Measurements from ENCODE around the gene CFAP43. TPM values are rescaled to one million over a fixed set of nuclear protein-coding genes. Genes with fewer than 3 reads are reported as not detected.

The CFAP43 gene
- total RNA-seq, 1 donor from 2014 or later, result 0.50 TPM

DNA sequence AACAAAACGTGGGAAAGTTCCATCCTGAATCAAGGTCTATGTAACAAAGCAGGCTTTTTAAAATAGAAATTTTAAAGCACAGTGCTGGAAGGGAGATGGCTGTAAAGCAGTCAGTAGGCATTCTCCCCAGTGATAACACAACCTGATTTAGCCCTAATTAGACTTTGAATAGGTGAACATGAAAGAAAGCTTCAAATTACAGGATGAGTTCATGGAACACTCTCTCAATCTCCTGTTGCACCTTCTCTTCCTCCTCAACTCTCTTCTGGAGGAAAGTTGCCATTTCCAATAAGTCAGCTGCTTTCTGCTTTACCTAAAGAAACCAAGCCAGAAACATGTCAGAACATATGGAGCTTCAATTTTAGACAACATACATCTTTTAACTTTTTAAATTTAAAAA is 90.1 kb downstream of the CFAP43 start:
- no peak for DNase-seq (ENCODE audit: low spot score)
- no peak for ATAC-seq

- ATAC-seq, result no peak
- DNase-seq (ENCODE audit: low spot score), result no peak
Measured at GRCh38 chr10:104139221-104139620, 92.9 kb downstream of the CFAP43 start.

- ATAC-seq (no peak), DNase-seq (ENCODE audit: low spot score) (no peak)
Measured at GRCh38 chr10:104138131-104138530, 94.0 kb downstream of the CFAP43 start.

- DNase-seq (ENCODE audit: low spot score), result no peak
- ATAC-seq, result no peak
Measured at GRCh38 chr10:104130041-104130440, 102.1 kb downstream of the CFAP43 start.

DNA sequence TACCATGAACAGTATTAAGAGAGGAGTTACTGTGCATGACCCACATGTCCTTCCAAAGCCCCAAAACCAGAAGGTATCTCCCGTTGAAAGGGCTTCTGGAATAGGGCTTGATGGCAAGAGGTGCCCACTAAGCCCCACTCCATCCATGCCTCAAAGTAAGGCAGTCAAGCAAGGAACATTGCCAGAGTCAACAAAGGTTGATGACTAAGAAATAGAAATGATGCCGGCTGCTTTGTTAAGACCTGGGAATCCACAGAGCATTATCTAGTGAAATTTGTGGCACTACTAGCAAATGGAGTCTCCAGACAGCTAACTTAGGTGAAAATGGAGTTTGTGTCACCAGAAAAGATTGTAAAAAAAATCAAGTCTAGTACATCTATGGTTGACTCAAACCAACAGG is 104.0 kb downstream of the CFAP43 start:
- DNase-seq (ENCODE audit: low spot score) (no peak), ATAC-seq (no peak)

DNA sequence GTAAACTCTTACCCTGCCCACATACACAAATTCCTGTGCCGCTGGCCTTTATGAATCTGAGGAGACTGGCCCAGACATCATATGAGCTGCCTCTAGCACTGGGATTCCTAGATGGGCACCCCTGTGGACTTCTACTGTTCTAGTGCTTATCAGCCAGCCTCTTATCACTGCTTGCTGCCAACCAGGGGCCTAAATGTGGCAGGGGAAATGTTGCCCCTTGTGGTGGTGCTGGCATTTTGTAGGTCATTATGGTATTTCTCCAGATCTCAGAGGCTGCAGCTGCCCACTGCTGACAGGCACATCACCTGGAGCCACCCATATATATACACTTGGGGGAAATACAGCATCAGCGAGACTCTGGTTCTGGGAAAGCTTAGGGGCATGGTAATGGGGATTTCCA is 104.8 kb downstream of the CFAP43 start:
- peak; percentile 36 for ATAC-seq
- no peak for DNase-seq (ENCODE audit: low spot score)

DNA sequence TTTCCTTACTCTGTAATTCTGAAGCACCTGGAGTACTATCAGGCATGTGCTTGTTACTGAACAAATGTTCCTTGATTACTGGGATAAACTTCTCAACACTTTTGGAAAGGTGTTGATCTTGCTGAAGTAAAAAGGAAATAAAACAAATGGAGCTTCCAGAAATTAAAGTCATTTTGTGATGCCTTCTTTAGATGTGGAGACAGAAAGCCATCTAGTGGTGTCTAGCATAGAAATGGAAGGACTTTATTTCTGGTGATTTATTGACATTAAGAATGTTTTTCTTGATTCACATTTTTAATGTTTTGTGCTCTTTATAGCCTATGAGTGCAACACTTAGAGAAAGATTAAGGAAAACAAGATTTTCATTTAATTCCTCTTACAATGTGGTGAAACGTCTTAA is 108.8 kb downstream of the CFAP43 start:
- no peak for ATAC-seq

DNA sequence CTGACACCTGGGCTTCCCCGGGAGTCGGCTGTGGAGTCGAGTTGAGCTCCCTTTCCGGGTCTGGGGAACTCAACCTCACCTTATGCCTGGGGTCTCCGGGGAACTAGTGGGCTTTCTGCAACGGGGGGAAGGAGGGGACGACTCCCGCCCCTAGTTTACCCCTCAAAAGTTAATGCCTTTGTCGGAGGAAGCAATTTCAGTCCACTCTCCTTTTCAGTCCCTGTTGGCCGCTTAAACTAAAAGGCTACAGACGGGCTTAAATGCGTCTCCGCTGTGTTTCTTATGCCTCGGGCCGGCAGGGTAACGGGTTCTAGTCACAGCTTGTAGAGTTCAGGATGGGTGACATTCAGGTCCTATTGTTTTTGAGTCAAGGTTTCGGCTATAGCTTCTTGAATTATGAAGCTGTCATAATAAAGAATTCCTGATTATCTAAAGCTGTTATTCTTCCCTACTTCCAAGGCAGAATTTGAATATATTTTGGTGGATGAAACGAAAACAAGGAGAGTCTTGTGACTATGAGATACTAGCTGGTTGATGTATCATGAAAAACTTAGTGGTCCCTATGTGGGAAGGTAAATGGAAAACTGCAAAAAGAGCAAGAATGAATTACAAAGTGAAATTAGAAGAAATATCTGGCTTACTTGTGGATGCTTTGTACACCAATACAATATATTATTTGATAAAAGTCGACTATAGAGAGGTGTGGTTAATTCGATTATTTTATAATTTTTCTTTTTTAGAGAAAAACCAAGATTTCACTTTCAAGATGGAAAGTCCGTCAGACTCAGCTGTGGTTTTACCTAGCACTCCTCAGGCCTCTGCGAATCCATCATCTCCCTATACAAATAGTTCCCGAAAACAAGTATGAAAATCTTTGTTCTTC is 109.7 kb downstream of the CFAP43 start:
- DNase-seq (ENCODE audit: low spot score), result no peak

More for the DNA sequence above, 108.8 kb downstream of the CFAP43 start:
- DNase-seq (ENCODE audit: low spot score), result no peak

GRCh38 chr10:104121485-104122224 is 110.5 kb downstream of the CFAP43 start, which contains the start of gene SFR1:
SFR1 (plus strand) TSS chr10:104122171; CDS start chr10:104122184, 13 bp downstream.
- ATAC-seq (peak; percentile 93), DNase-seq (ENCODE audit: low spot score) (peak; percentile 100)

More for the DNA sequence above, 109.7 kb downstream of the CFAP43 start:
- no peak for ATAC-seq

DNA sequence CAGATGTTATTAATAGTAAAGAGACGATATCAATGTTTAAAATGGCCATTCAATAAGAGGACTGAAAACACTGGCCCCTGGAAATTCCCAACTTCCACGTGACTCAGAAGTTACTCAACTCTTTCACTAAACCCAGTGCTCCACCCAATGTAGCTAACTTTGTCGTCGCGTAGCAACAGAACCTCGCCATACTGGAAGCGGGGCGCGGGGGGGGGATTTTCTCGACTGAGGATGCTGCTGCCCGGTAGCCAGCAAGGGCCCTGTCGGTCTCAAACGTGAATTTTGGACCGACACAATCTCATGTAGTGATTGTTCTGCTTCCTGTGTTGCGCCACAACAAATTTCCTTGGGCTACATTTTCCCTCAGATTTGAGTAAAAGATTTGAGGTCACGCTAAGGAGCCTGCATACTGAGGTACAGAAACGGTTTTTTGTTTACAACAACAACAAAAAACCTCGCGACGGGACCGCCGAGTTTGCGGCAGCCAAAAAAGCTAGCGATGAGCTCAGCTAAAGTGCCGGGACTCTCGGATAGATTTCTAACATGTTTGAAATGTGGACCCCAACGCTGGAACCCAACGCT is 111.2 kb downstream of the CFAP43 start:
- DNase-seq (ENCODE audit: low spot score), result peak; percentile 84
- peak; percentile 56 for ATAC-seq

- no peak for DNase-seq (ENCODE audit: low spot score)
- no peak for ATAC-seq
Measured at GRCh38 chr10:104120512-104120902, 111.7 kb downstream of the CFAP43 start.

- no peak for DNase-seq (ENCODE audit: low spot score)
- ATAC-seq, result no peak
Measured at GRCh38 chr10:104119996-104120395, 112.2 kb downstream of the CFAP43 start.

- no peak for ATAC-seq
Measured at GRCh38 chr10:104117839-104118323, 114.3 kb downstream of the CFAP43 start.

GRCh38 chr10:104113376-104113956 is 118.7 kb downstream of the CFAP43 start:
- ATAC-seq (no peak), DNase-seq (ENCODE audit: low spot score) (no peak)

More at GRCh38 chr10:104117839-104118323, 114.3 kb downstream of the CFAP43 start:
- no peak for DNase-seq (ENCODE audit: low spot score)

DNA sequence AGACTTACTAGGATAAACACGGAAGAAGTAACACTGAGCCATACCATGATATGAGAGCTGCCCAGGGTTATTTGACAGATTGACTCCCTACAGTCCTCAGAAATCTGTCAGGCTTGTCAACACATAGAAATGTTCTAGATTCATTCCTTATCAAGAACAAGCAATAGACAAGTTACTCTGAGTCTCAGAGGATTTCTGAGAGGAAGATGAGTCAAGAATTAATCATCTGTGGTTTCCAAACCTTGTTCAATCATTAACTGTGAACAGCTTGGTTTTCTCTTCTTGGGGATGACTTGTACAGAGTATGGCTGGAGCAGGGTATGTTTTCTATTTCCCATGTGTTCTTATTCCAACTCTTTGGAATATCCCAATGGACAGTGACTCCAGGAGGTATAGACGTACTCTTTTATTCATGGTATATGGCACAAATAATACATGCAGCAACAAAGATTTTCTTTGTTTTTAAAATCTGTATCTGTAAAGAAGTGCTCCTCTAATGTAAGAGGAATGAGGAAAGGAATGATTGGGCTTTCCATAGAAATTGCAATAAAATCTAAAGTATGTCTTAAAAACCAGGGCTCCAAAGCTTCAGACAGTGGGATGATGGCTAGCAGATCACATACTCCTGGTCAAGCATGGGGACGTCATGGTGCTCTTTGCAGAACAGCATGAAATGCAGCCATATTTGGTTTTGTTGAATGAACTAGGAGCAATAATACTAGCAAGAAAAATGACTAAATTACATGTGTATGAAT is 122.1 kb downstream of the CFAP43 start:
- DNase-seq (ENCODE audit: low spot score) (no peak), ATAC-seq (no peak)

DNA sequence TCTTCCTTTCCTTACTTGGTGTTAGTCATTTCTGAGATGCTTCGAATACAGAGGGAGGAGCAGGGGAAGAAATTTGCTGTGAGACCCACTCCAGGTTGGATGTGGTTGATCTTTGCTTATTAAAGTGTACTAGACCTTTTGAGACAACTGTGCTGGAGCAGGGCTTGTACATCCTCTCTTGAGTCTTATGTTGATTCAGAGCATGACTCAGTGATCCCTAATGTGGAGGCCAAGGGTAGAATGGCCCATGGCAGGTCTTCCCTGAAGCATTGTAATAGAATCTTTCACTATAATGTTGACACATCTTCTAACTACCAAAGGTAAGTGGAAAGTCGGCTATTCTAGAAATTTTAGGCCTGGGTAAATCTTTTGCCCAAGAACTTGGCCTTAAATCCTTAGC is 127.2 kb downstream of the CFAP43 start:
- ATAC-seq (no peak), DNase-seq (ENCODE audit: low spot score) (no peak)

DNA sequence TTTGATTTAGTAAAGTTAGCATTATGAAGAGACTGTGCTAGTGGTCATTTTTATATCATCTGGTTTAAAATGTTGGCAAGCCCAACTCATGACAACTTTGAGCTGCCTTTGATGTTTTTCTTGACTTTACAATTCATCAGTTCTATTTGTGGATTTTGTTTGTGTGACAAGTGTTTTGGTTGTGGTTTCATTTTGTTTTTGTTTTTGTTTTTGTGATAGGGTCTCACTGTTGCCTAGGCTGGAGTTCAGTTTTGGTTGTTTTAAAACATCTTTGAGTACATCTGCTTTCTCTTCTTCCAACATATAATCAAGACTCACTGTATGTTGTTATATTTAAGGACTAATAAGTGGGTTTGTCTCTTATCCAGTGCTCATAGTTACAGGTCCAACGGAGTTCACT is 127.7 kb downstream of the CFAP43 start:
- ATAC-seq, result no peak

GRCh38 chr10:104103956-104104355 is 128.2 kb downstream of the CFAP43 start:
- no peak for DNase-seq (ENCODE audit: low spot score)
- ATAC-seq, result no peak

More for the DNA sequence above, 127.7 kb downstream of the CFAP43 start:
- no peak for DNase-seq (ENCODE audit: low spot score)

- DNase-seq (ENCODE audit: low spot score), result no peak
- no peak for ATAC-seq
Measured at GRCh38 chr10:104101902-104102301, 130.3 kb downstream of the CFAP43 start.

- no peak for DNase-seq (ENCODE audit: low spot score)
- peak; percentile 75 for ATAC-seq
Measured at GRCh38 chr10:104100795-104101194, 131.4 kb downstream of the CFAP43 start.
